HS-27A (cell line): ENCODE results near the gene PTPN14.

Experiments
- DNase-seq: peaks from one replicate; pipeline ENCODE4 v3.0.0-alpha.2; 2012; ENCODE audit warnings: low read depth, missing footprints

The PTPN14 gene

GRCh38 chr1:214305164-214305751, 246.1 kb downstream of the PTPN14 start:
- DNase-seq: no peak

- DNase-seq: no peak
Measured at GRCh38 chr1:214303141-214303930, 248.1 kb downstream of the PTPN14 start.

DNA sequence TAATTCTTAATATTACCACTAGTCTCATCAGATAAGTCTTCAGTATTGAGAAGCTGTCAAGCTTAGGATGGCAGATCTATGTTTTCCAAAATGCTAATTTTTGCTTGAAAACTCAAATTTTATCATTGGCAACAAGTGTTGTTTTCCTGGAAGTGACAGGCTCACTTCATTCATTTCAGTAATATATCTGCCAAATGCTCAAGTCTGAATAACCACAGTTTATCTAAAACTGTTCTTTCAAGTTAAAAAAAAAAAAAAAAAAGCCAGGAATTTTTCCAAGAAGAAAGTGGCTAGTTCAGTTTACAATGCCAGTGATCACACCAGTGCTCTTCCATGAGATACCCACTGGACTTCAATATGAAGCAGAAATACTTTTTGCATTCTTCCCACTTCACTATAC, 249.9 kb downstream of the PTPN14 start:
- no peak for DNase-seq

- no peak for DNase-seq
Measured at GRCh38 chr1:214300149-214300780, 251.1 kb downstream of the PTPN14 start.
